ENCODE data around the gene TMEM18.

- TF ChIP-seq ZNF274 (IDR thresholded peaks at IDR 0.05; ENCODE audit: low read depth, low read length) = no peak
- TF ChIP-seq YY1 (IDR thresholded peaks at IDR 0.05; ENCODE audit: insufficient read depth, insufficient read length) = no peak
- no peak for TF ChIP-seq SUZ12 (IDR thresholded peaks at IDR 0.05; ENCODE audit: extremely low read depth, insufficient read depth, insufficient read length)
These were observed 43.2 kb downstream of the TMEM18 start for GRCh38 chr2:634041-634440.

All from NT2/D1 (cell line).